Heart left ventricle (tissue), 16 donors: ENCODE data around the gene SCN4B. TPM values are rescaled to one million over a fixed set of nuclear protein-coding genes. Genes with fewer than 3 reads are reported as not detected.
A peak's percentile ranks its signal among the peaks of the same experiment; 100 is the strongest.

Experiments
- ATAC-seq, 4 donors: fragments of 200-7000 bp; cut with Tn5 transposase; one replicate each; pipeline ENCODE4 v1.9.1; 2020 to 2022; ENCODE audit warnings: moderate library complexity in 4 of 4, mild to moderate bottlenecking in 3 of 4, moderate number of reproducible peaks in 1 of 4
- DNase-seq, 5 donors: peaks; one replicate each; pipeline ENCODE4 v3.0.0-alpha.2; 2020
- H3K27ac ChIP-seq, 12 donors: fragments of 200-600 bp; sonication (generic) in 4 of 12; one replicate each; pipeline versions ENCODE4 v1.5.0 to v1.8.0; 2016 to 2022; ENCODE audit warnings: mild to moderate bottlenecking in 2 of 12
- H3K27me3 ChIP-seq, 9 donors: fragments of 200-600 bp; sonication (generic) in 2 of 9; one replicate each; pipeline versions ENCODE4 v1.5.1 to v1.8.0; 2016 to 2022; ENCODE audit warnings: mild to moderate bottlenecking in 3 of 9
- H3K36me3 ChIP-seq, 9 donors: fragments of 200-600 bp; sonication (generic) in 2 of 9; one replicate each; pipeline versions ENCODE4 v1.5.0 to v1.8.0; 2018 to 2022; ENCODE audit warnings: mild to moderate bottlenecking in 2 of 9
- H3K4me1 ChIP-seq, 12 donors: fragments of 200-600 bp; sonication (generic) in 4 of 12; one replicate each; pipeline versions ENCODE4 v1.5.0 to v1.8.0; 2016 to 2022; ENCODE audit warnings: mild to moderate bottlenecking in 3 of 12
- H3K4me3 ChIP-seq, 12 donors: fragments of 200-600 bp; sonication (generic) in 4 of 12; one replicate each; pipeline versions ENCODE4 v1.5.0 to v1.8.0; 2017 to 2022; ENCODE audit warnings: mild to moderate bottlenecking in 9 of 12, moderate library complexity in 4 of 12
- H3K9me3 ChIP-seq, 12 donors: fragments of 200-600 bp; sonication (generic) in 4 of 12; one replicate each; pipeline versions ENCODE4 v1.5.0 to v1.8.0; 2016 to 2022; ENCODE audit warnings: mild to moderate bottlenecking in 1 of 12
- CTCF ChIP-seq, 12 donors: fragments of 200-600 bp; sonication (generic) in 4 of 12; IDR thresholded peaks; one replicate each; pipeline versions ENCODE4 v1.5.0 to v1.8.0; 2018 to 2022; ENCODE audit warnings: antibody characterized with exemption in 12 of 12, mild to moderate bottlenecking in 5 of 12
- POLR2A ChIP-seq, 2 donors: fragments of 450-650 bp; IDR thresholded peaks; one replicate each; pipeline ENCODE4 v1.6.1; 2017; ENCODE audit warnings: antibody characterized with exemption in 2 of 2, mild to moderate bottlenecking in 2 of 2, moderate library complexity in 2 of 2
- WGBS, 4 donors: extraction: QIAGEN DNeasy Blood & Tissue Kit in 2 of 4; methylation state at CpG; one replicate each; pipeline versions ENCODE4 v1.1.5 to v1.1.7; 2013 to 2018; 5-methylcytosine and 5-hydroxymethylcytosine counted together
- intact Hi-C, 10 donors: fragments of 100-400 bp; cut with DNase I; formaldehyde crosslinking; loops; one replicate each; pipeline versions ENCODE4 v1.11.1 to v1.14.2; 2022
- polyA plus RNA-seq, 2 donors: library from polyadenylated mRNA; stranded (reverse); fragments of 200-250 nt; gene quantifications; one replicate each; pipeline ENCODE4 v1.2.3, GENCODE V29; 2013
- total RNA-seq, 9 donors: library from RNA; depleted of rRNA in 2 of 9; stranded (reverse); fragments of >200 nt in 2 of 9; fragmentation: NEBNext Ultra II Directional in 3 of 9; extraction: Animal tissue kit (Norgen Biotek cat#: 25700) in 3 of 9; gene quantifications; one replicate each; pipeline versions ENCODE4 v1.1.0 to v1.2.4, GENCODE V29; 2016 to 2023
- donor health status: ischemic (EF 13 %, LVEDD 7.1; RV severe dilation, severe dysfunction).
- donor health status: healthy with polysubstance abuse.
- donor health status: DM: no; HTN: yes; CAD: no.
- donor health status: DM: no; HTN: no; CAD: no.
- donor health status: ischemic (EF 25% LVEDD 6.9; RV normal size, moderate dysfunction).
- donor health status: ischemic (EF 25% LVEDD 5.7; RV mildly dilated, moderate dysfunction).
- donor health status: healthy.
- donor health status: DM: yes; HTN: yes; CAD: no.
- donor health status: ischemic (EF 35%, LVEDD 5.7; RV mildly dilated, moderate dysfunction).
- donor health status: nonischemic (EF 11% LVEDD 7.7; RV severe dilation, severe dysfunction).
- donor health status: DM: yes; HTN: yes; CAD: no.
- donor health status: PGD.
- donor health status: ischemic (EF 29% LVEDD 5.4; RV normal size, mild dysfunction).
- donor health status: nonischemic (EF 23%, LVEDD 6.1; RV moderate dilation, normal function).

Gene SCN4B
- total and polyA plus RNA-seq, 11 donors, result 2.1 to 16.9 (median 11.9) TPM

GRCh38 chr11:118167906-118168305, 15.3 kb upstream of the SCN4B start:
- H3K9me3 ChIP-seq, result no peaks in the 10 kb centered on the region
- H3K27me3 ChIP-seq, result peaks cover 0 to 8% (median 0%) of the 10 kb centered on the region in 9 donors
- peaks cover 3 to 41% (median 16%) of the 10 kb centered on the region in 12 donors for H3K4me1 ChIP-seq
- intact Hi-C loops, result no loop called here
- DNase-seq (peak in 1 of 5 donors; percentile 48), ATAC-seq (no peak)
- H3K36me3 ChIP-seq, result peaks cover 0 to 10% (median 0%) of the 10 kb centered on the region in 9 donors
- WGBS, 4 donors, result 88 to 95% (median 91%) methylated on average over 12 of the region's 12 CpGs
- TF ChIP-seq CTCF (IDR thresholded peaks at IDR 0.05) (no peak), POLR2A (IDR thresholded peaks at IDR 0.05) (no peak)
- no peak overlapping the region for H3K27ac ChIP-seq
- no peak overlapping the region for H3K4me3 ChIP-seq

- intact Hi-C loops, result no loop called here
- DNase-seq, result no peak
- H3K4me3 ChIP-seq, result no peak overlapping the region
Observed at GRCh38 chr11:118167253-118167652, 14.6 kb upstream of the SCN4B start.

GRCh38 chr11:118166641-118167040, 14.0 kb upstream of the SCN4B start:
- 87 to 91% (median 89%) methylated on average over 17 of the region's 17 CpGs for WGBS, 4 donors
- Histone ChIP-seq H3K9me3 (no peaks in the 10 kb centered on the region), H3K36me3 (peaks cover 0 to 10% (median 0%) of the 10 kb centered on the region in 9 donors), H3K27ac (no peak overlapping the region), H3K4me3 (no peak overlapping the region), H3K27me3 (peaks cover 0 to 8% (median 0%) of the 10 kb centered on the region in 9 donors), H3K4me1 (peaks cover 3 to 36% (median 13%) of the 10 kb centered on the region in 12 donors)
- no peak for DNase-seq
- intact Hi-C loops, result no loop called here
- ATAC-seq, result no peak
- TF ChIP-seq CTCF (IDR thresholded peaks at IDR 0.05) (no peak), POLR2A (IDR thresholded peaks at IDR 0.05) (no peak)

More at GRCh38 chr11:118167253-118167652, 14.6 kb upstream of the SCN4B start:
- Histone ChIP-seq H3K27ac (no peak overlapping the region), H3K36me3 (peaks cover 0 to 10% (median 0%) of the 10 kb centered on the region in 9 donors), H3K4me1 (peaks cover 3 to 41% (median 16%) of the 10 kb centered on the region in 12 donors), H3K9me3 (no peaks in the 10 kb centered on the region), H3K27me3 (peaks cover 0 to 8% (median 0%) of the 10 kb centered on the region in 9 donors)
- 88 to 93% (median 91%) methylated on average over 2 of the region's 2 CpGs for WGBS, 4 donors
- TF ChIP-seq CTCF (IDR thresholded peaks at IDR 0.05) (no peak), POLR2A (IDR thresholded peaks at IDR 0.05) (no peak)
- ATAC-seq, result no peak

GRCh38 chr11:118164885-118165284, 12.3 kb upstream of the SCN4B start:
- no peak overlapping the region for H3K4me3 ChIP-seq
- TF ChIP-seq POLR2A (IDR thresholded peaks at IDR 0.05) (no peak), CTCF (IDR thresholded peaks at IDR 0.05) (no peak)
- no peak overlapping the region for H3K27ac ChIP-seq
- H3K36me3 ChIP-seq, result peaks cover 0 to 10% (median 0%) of the 10 kb centered on the region in 9 donors
- DNase-seq (no peak), ATAC-seq (no peak)
- intact Hi-C loops, result no loop called here
- H3K9me3 ChIP-seq, result no peaks in the 10 kb centered on the region
- peaks cover 0 to 20% (median 0%) of the 10 kb centered on the region in 12 donors for H3K4me1 ChIP-seq
- 72 to 81% (median 76%) methylated on average over 2 of the region's 2 CpGs for WGBS, 4 donors
- H3K27me3 ChIP-seq, result no peaks in the 10 kb centered on the region
